ENCODE data around the gene NASP. TPM values are rescaled to one million over a fixed set of nuclear protein-coding genes. Genes with fewer than 3 reads are reported as not detected.

NASP gene
- total RNA-seq, 1 experiment from 2014 or later, result 514 TPM

DNA sequence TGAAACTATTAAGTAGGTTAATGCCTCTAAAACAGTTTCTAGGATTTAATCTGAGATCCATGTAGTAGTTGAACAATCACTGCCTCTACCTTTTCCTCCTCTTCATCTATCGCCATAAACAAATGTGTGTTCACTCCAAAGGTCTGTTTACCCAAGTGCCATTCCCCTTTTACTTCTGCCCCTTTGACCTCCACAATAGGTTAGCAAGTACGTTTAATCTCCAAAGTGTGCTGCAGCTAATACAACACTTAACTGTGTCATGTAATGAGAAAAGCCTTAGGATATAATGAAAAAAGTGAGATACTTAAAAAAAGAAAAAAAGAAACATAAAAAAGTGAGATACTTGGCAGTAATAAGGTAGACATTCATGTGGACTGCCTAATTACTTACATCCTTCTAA, 74.3 kb downstream of the NASP start:
- no peak overlapping the region for H2BK15ac ChIP-seq (ENCODE audit: low read depth, low read length)
- H3K14ac ChIP-seq (ENCODE audit: insufficient read depth, low read length), result no peak overlapping the region
- H2BK120ac ChIP-seq (ENCODE audit: low read depth, low read length, poor library complexity, severe bottlenecking), result no peak overlapping the region
- H2BK12ac ChIP-seq (ENCODE audit: insufficient read length, low read depth, low read length), result no peak overlapping the region
- no peaks in the 10 kb centered on the region; the same call in 1 of the 2 replicates for H3K27me3 Mint-ChIP-seq (ENCODE audit: low read depth)
- TF ChIP-seq, protein P1, sequence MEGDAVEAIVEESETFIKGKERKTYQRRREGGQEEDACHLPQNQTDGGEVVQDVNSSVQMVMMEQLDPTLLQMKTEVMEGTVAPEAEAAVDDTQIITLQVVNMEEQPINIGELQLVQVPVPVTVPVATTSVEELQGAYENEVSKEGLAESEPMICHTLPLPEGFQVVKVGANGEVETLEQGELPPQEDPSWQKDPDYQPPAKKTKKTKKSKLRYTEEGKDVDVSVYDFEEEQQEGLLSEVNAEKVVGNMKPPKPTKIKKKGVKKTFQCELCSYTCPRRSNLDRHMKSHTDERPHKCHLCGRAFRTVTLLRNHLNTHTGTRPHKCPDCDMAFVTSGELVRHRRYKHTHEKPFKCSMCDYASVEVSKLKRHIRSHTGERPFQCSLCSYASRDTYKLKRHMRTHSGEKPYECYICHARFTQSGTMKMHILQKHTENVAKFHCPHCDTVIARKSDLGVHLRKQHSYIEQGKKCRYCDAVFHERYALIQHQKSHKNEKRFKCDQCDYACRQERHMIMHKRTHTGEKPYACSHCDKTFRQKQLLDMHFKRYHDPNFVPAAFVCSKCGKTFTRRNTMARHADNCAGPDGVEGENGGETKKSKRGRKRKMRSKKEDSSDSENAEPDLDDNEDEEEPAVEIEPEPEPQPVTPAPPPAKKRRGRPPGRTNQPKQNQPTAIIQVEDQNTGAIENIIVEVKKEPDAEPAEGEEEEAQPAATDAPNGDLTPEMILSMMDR (conservative IDR thresholded peaks at IDR 0.05), result no peak
- no peak overlapping the region for H3K23ac ChIP-seq (ENCODE audit: insufficient read length, low read depth, low read length)
- DNase-seq, result no peak
- no peak overlapping the region for H3K56ac ChIP-seq (ENCODE audit: insufficient read length, low read depth, low read length)
- H3K4me1 Mint-ChIP-seq, result peaks cover 5 to 6% of the 10 kb centered on the region in 2 experiments; a peak in 1 of 4 replicates
- H2BK5ac ChIP-seq (ENCODE audit: insufficient read length, low read length), result no peak overlapping the region
- no peak overlapping the region for H3K4me3 Mint-ChIP-seq
- no peaks in the 10 kb centered on the region for H3K4me1 ChIP-seq (ENCODE audit: insufficient read depth, low read length)
- H3K9ac ChIP-seq (ENCODE audit: extremely low read depth, insufficient read length, low read length), result no peak overlapping the region
- H3K4me2 ChIP-seq (ENCODE audit: insufficient read depth, insufficient read length, low read length), result no peak overlapping the region
- no peak overlapping the region for H2AK5ac ChIP-seq (ENCODE audit: insufficient read length, low read length)
- H4K8ac ChIP-seq (replicated peaks; ENCODE audit: insufficient read length, low read depth, low read length), result no peak overlapping the region
- H4K5ac ChIP-seq (ENCODE audit: insufficient read length, low read depth, low read length), result no peak overlapping the region
- peaks cover 3% of the 10 kb centered on the region; the same call in 1 of the 2 replicates for H3K79me2 ChIP-seq (ENCODE audit: insufficient read depth, low read length)
- H3K36me3 Mint-ChIP-seq (ENCODE audit: insufficient read depth in 1 of 3, low read depth in 3 of 3), result peaks cover 51 to 74% (median 72%) of the 10 kb centered on the region in 3 experiments
- no peaks in the 10 kb centered on the region for H4K20me1 ChIP-seq (ENCODE audit: control insufficient read depth, insufficient read depth, insufficient read length)
- H3K18ac ChIP-seq (ENCODE audit: insufficient read length, low read depth, low read length), result no peak overlapping the region
- no CpG with 5 or more reads among the region's 2 CpGs for WGBS (ENCODE audit: extremely low coverage, insufficient read length, low lambda C conversion rate)
- no peaks in the 10 kb centered on the region for H3K27me3 ChIP-seq (ENCODE audit: insufficient read depth, low read length)
- no peak overlapping the region; a peak in 1 of 7 replicates for H3K27ac Mint-ChIP-seq
- no peaks in the 10 kb centered on the region for H3K23me2 ChIP-seq (ENCODE audit: insufficient read length, low read depth, low read length, poor library complexity, severe bottlenecking)
- no peaks in the 10 kb centered on the region; a peak in 1 of 5 replicates for H3K9me3 Mint-ChIP-seq
- H4K91ac ChIP-seq (ENCODE audit: insufficient read length, low read depth, low read length), result no peak overlapping the region
- no peak overlapping the region for H3K4ac ChIP-seq (ENCODE audit: low read depth, low read length)
- H2AFZ ChIP-seq (ENCODE audit: low read length), result no peak overlapping the region
- no peaks in the 10 kb centered on the region for H3K9me3 ChIP-seq (ENCODE audit: control insufficient read depth, low read depth, low read length)
- H3K27ac ChIP-seq (ENCODE audit: insufficient read length, low read depth, low read length), result no peak overlapping the region
- H2BK20ac ChIP-seq (ENCODE audit: low read depth, low read length, poor library complexity, severe bottlenecking), result no peak overlapping the region
- H3K79me1 ChIP-seq (ENCODE audit: insufficient read depth, low read depth, low read length, poor library complexity, severe bottlenecking), result peaks cover 5% of the 10 kb centered on the region
- no peak overlapping the region for H3T11ph ChIP-seq (ENCODE audit: low read length)

Data from H9 (cell line).